HK-2 (cell line): ENCODE results near the gene C16orf95.
A peak's percentile ranks its signal among the peaks of the same experiment; 100 is the strongest.

Source experiments
- DNase-seq: peaks from one replicate; pipeline ENCODE4 v3.0.0-alpha.2; 2018; ENCODE audit not compliant: unreplicated experiment

C16orf95 gene

GRCh38 chr16:87332150-87332549 lies 15.0 kb upstream of the C16orf95 start:
- peak; percentile 35 for DNase-seq

- DNase-seq = no peak
These were observed 14.1 kb upstream of the C16orf95 start for GRCh38 chr16:87331241-87331801.

GRCh38 chr16:87330646-87331045 lies 13.5 kb upstream of the C16orf95 start:
- DNase-seq = no peak

GRCh38 chr16:87330257-87330624 lies 13.0 kb upstream of the C16orf95 start:
- DNase-seq = no peak

- DNase-seq = no peak
These were observed 12.5 kb upstream of the C16orf95 start for GRCh38 chr16:87329436-87330256.

GRCh38 chr16:87328846-87329245 lies 11.7 kb upstream of the C16orf95 start:
- DNase-seq = no peak

GRCh38 chr16:87327798-87328495 lies 10.8 kb upstream of the C16orf95 start:
- no peak for DNase-seq

GRCh38 chr16:87326151-87326571 lies 9.0 kb upstream of the C16orf95 start:
- no peak for DNase-seq

- DNase-seq = no peak
These were observed 8.2 kb upstream of the C16orf95 start for GRCh38 chr16:87325423-87325858.

GRCh38 chr16:87324411-87325275 lies 7.5 kb upstream of the C16orf95 start:
- no peak for DNase-seq

- no peak for DNase-seq
These were observed 6.7 kb upstream of the C16orf95 start for GRCh38 chr16:87323727-87324410.

GRCh38 chr16:87322833-87323726 lies 5.9 kb upstream of the C16orf95 start:
- no peak for DNase-seq

GRCh38 chr16:87322360-87322759 lies 5.2 kb upstream of the C16orf95 start:
- DNase-seq = no peak

GRCh38 chr16:87321336-87322107 lies 4.3 kb upstream of the C16orf95 start:
- DNase-seq = no peak

- DNase-seq = no peak
These were observed 3.5 kb upstream of the C16orf95 start for GRCh38 chr16:87320510-87321227.

GRCh38 chr16:87319997-87320491 lies 2.9 kb upstream of the C16orf95 start:
- DNase-seq = no peak

GRCh38 chr16:87319011-87319410 lies 1.8 kb upstream of the C16orf95 start:
- DNase-seq = no peak
